HEK293 (cell line): ENCODE measurements around the gene CDCP1.

Experiments
- CTCF ChIA-PET: fragments of 350-600 bp; formaldehyde crosslinking; extraction: SDS; loops from one replicate; lab custom pipeline; 2021; ENCODE audit warnings: antibody characterized with exemption; lab: Yijun Ruan, JAX
- POLR2A ChIA-PET: fragments of 300-600 bp; formaldehyde crosslinking; extraction: SDS; loops from one replicate; lab custom pipeline; 2020; ENCODE audit warnings: antibody characterized with exemption, inconsistent platforms; lab: Yijun Ruan, JAX
- H3K27ac ChIP-seq: fragments of 200-500 bp; sonication (Bioruptor generic); 2 replicates; pipeline ENCODE4 v1.5.1; 2014; ENCODE audit warnings: low read depth, low read length, control low read depth, inconsistent platforms; ENCODE audit errors: extremely low read depth
- H3K36me3 ChIP-seq, 2 experiments: fragments of 200-500 bp in 1 of 2; sonication (Bioruptor generic) in 1 of 2; 1 replicate in 1 of 2; 2 replicates in 1 of 2; pipeline ENCODE4 v1.5.1; 2014 to 2017; ENCODE audit warnings: inconsistent platforms in 2 of 2, low read length in 2 of 2; ENCODE audit not compliant: control insufficient read depth in 2 of 2, insufficient read depth in 1 of 2
- H3K4me1 ChIP-seq: fragments of 200-500 bp; sonication (Bioruptor generic); 2 replicates; pipeline ENCODE4 v1.5.1; 2014; ENCODE audit warnings: mild to moderate bottlenecking, low read length, inconsistent platforms; ENCODE audit not compliant: control insufficient read depth, insufficient read depth
- H3K4me3 ChIP-seq: 2 replicates; pipeline ENCODE4 v1.5.1; 2011; ENCODE audit warnings: low read depth, mild to moderate bottlenecking, control low read depth, low read length, moderate library complexity
- H3K9me3 ChIP-seq: fragments of 200-500 bp; sonication (Bioruptor generic); 2 replicates; pipeline ENCODE4 v1.5.1; 2014; ENCODE audit warnings: low read depth, low read length, inconsistent platforms; ENCODE audit not compliant: control insufficient read depth, insufficient read depth
- HOXC10 ChIP-seq: sonication (generic); formaldehyde crosslinking; IDR thresholded peaks from 2 replicates; pipeline ENCODE4 v1.8.1; 2023; ENCODE audit warnings: mild to moderate bottlenecking, missing genetic modification reagents
- HOXD13 ChIP-seq: sonication (generic); formaldehyde crosslinking; IDR thresholded peaks from 2 replicates; pipeline ENCODE4 v1.8.0; 2022; ENCODE audit warnings: missing genetic modification reagents, borderline replicate concordance
- KLF8 ChIP-seq: fragments of 450-650 bp; formaldehyde crosslinking; IDR thresholded peaks from 2 replicates; pipeline ENCODE4 v1.5.1; 2016; ENCODE audit warnings: missing biosample characterization, missing genetic modification characterization
- MEIS1 ChIP-seq: sonication (generic); formaldehyde crosslinking; IDR thresholded peaks from 2 replicates; pipeline ENCODE4 v1.8.1; 2022; ENCODE audit warnings: missing genetic modification reagents, mild to moderate bottlenecking, borderline replicate concordance
- SETDB1 ChIP-seq: IDR thresholded peaks from one replicate; pipeline ENCODE4 v1.6.1; 2017; ENCODE audit warnings: mild to moderate bottlenecking, low read length, moderate library complexity, mixed read lengths; ENCODE audit not compliant: insufficient read length
- WT1 ChIP-seq: fragments of 450-650 bp; formaldehyde crosslinking; IDR thresholded peaks from 2 replicates; pipeline ENCODE4 v1.5.1; 2016; ENCODE audit warnings: missing biosample characterization, missing genetic modification characterization
- ZNF133 ChIP-seq: fragments of 450-650 bp; formaldehyde crosslinking; IDR thresholded peaks from 2 replicates; pipeline ENCODE4 v1.5.1; 2016; ENCODE audit warnings: missing biosample characterization, missing genetic modification characterization
- ZNF202 ChIP-seq: fragments of 450-650 bp; formaldehyde crosslinking; IDR thresholded peaks from 2 replicates; pipeline ENCODE4 v1.5.1; 2016; ENCODE audit warnings: missing biosample characterization, missing genetic modification characterization, borderline replicate concordance
- ZNF211 ChIP-seq: fragments of 450-650 bp; formaldehyde crosslinking; IDR thresholded peaks from 2 replicates; pipeline ENCODE4 v1.5.1; 2016; ENCODE audit warnings: low read depth, missing biosample characterization, missing genetic modification characterization
- ZNF221 ChIP-seq: fragments of 450-650 bp; formaldehyde crosslinking; IDR thresholded peaks from 2 replicates; pipeline ENCODE4 v1.5.1; 2017; ENCODE audit warnings: missing biosample characterization, missing genetic modification characterization, borderline replicate concordance
- ZNF223 ChIP-seq: fragments of 450-650 bp; formaldehyde crosslinking; IDR thresholded peaks from 2 replicates; pipeline ENCODE4 v1.5.1; 2016; ENCODE audit warnings: missing biosample characterization, missing genetic modification characterization
- ZNF24 ChIP-seq: fragments of 450-650 bp; formaldehyde crosslinking; IDR thresholded peaks from 2 replicates; pipeline ENCODE4 v1.5.1; 2016; ENCODE audit warnings: missing biosample characterization, missing genetic modification characterization
- ZNF292 ChIP-seq: fragments of 450-650 bp; formaldehyde crosslinking; IDR thresholded peaks from 2 replicates; pipeline ENCODE4 v1.5.1; 2016; ENCODE audit warnings: low read depth, missing biosample characterization, missing genetic modification characterization, borderline replicate concordance
- ZNF335 ChIP-seq: fragments of 450-650 bp; formaldehyde crosslinking; conservative IDR thresholded peaks from 2 replicates; pipeline ENCODE4 v1.5.1; 2016; ENCODE audit warnings: missing biosample characterization, missing genetic modification characterization
- ZNF423 ChIP-seq: fragments of 450-650 bp; formaldehyde crosslinking; IDR thresholded peaks from 2 replicates; pipeline ENCODE4 v1.5.1; 2016; ENCODE audit warnings: missing biosample characterization, missing genetic modification characterization
- ZNF585B ChIP-seq: fragments of 450-650 bp; formaldehyde crosslinking; IDR thresholded peaks from 2 replicates; pipeline ENCODE4 v1.5.1; 2016; ENCODE audit warnings: missing biosample characterization, missing genetic modification characterization
- ZNF654 ChIP-seq: fragments of 450-650 bp; formaldehyde crosslinking; IDR thresholded peaks from 2 replicates; pipeline ENCODE4 v1.5.1; 2016; ENCODE audit warnings: low read depth, missing biosample characterization, missing genetic modification characterization
- ZNF664 ChIP-seq: fragments of 450-650 bp; formaldehyde crosslinking; IDR thresholded peaks from 2 replicates; pipeline ENCODE4 v1.5.1; 2016; ENCODE audit warnings: missing biosample characterization, missing genetic modification characterization
- ZNF670 ChIP-seq: fragments of 450-650 bp; formaldehyde crosslinking; IDR thresholded peaks from 2 replicates; pipeline ENCODE4 v1.5.1; 2016; ENCODE audit warnings: missing biosample characterization, missing genetic modification characterization, low read depth
- TF ChIP-seq, protein P1 (sequence below): fragments of 450-650 bp; formaldehyde crosslinking; IDR thresholded peaks from 2 replicates; pipeline ENCODE4 v1.5.1; 2016; ENCODE audit warnings: missing biosample characterization, missing genetic modification characterization, low read depth
- TF ChIP-seq, protein P2 (sequence below): IDR thresholded peaks from 2 replicates; pipeline ENCODE4 v1.6.1; 2011; ENCODE audit warnings: mild to moderate bottlenecking, low read depth, low read length, borderline replicate concordance
- TF ChIP-seq, protein P3 (sequence below): fragments of 450-650 bp; formaldehyde crosslinking; IDR thresholded peaks from 2 replicates; pipeline ENCODE4 v1.5.1; 2016; ENCODE audit warnings: missing biosample characterization, missing genetic modification characterization
- TF ChIP-seq, protein P4 (sequence below): fragments of 450-650 bp; formaldehyde crosslinking; IDR thresholded peaks from 2 replicates; pipeline ENCODE4 v1.5.1; 2016; ENCODE audit warnings: missing biosample characterization, missing genetic modification characterization
- TF ChIP-seq, protein P5 (sequence below): fragments of 450-650 bp; formaldehyde crosslinking; IDR thresholded peaks from 2 replicates; pipeline ENCODE4 v1.5.1; 2016; ENCODE audit warnings: missing biosample characterization, missing genetic modification characterization

CDCP1 gene

DNA sequence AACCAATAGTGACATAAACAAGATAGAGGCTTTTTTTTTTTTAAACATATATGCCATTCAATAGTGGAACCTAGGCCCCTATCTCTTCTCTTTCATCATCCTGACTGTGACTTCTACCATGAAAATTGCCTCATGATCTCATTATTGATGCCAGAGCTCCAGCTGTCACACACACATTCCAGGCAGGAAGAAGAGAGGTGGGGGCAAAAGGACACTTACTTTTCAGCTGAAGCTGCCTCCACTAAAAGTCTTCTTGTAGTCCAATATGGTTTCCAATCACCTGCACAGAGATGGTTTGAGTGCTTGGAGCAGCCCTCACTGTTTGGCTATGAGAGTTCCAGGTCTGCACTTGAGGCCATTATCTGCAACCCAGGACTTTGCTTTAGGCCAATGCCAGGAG, 75.1 kb downstream of the CDCP1 start:
- no peak overlapping the region for H3K4me3 ChIP-seq
- TF ChIP-seq, protein P1, sequence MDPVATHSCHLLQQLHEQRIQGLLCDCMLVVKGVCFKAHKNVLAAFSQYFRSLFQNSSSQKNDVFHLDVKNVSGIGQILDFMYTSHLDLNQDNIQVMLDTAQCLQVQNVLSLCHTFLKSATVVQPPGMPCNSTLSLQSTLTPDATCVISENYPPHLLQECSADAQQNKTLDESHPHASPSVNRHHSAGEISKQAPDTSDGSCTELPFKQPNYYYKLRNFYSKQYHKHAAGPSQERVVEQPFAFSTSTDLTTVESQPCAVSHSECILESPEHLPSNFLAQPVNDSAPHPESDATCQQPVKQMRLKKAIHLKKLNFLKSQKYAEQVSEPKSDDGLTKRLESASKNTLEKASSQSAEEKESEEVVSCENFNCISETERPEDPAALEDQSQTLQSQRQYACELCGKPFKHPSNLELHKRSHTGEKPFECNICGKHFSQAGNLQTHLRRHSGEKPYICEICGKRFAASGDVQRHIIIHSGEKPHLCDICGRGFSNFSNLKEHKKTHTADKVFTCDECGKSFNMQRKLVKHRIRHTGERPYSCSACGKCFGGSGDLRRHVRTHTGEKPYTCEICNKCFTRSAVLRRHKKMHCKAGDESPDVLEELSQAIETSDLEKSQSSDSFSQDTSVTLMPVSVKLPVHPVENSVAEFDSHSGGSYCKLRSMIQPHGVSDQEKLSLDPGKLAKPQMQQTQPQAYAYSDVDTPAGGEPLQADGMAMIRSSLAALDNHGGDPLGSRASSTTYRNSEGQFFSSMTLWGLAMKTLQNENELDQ (tag by site-specific recombination): no peak
- TF ChIP-seq SETDB1: peak; percentile 57
- ChIA-PET POLR2A (interaction anchor here (1.2 kb wide), 1 partner anchor 29 kb away, joined by 4 read pairs; no protein-coding TSS in a partner anchor), CTCF (no interaction called here)
- H3K4me1 ChIP-seq: no peaks in the 10 kb centered on the region
- H3K36me3 ChIP-seq: no peaks in the 10 kb centered on the region
- no peak overlapping the region for H3K27ac ChIP-seq
- H3K9me3 ChIP-seq: no peaks in the 10 kb centered on the region

DNA sequence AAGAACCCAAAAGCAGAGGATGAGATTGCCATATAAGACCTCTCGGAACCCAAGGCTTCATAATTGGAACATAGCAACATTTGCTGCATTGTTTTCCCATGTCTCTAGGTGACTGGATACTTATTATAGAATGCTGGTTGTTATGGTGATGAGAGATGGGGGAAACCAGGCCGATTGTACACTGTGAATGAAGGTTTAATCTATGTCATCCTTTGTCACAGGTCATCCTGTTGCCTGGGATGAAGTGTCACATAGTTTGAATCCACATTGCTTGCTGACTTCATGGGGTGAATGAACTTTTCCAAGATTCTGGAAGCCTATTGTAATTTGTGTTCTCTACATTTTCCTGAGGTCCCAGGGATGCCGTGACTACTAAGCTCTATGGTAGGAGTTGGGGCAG, 78.2 kb downstream of the CDCP1 start:
- no peaks in the 10 kb centered on the region for H3K36me3 ChIP-seq
- H3K9me3 ChIP-seq: no peaks in the 10 kb centered on the region
- TF ChIP-seq ZNF335 (no peak), ZNF211 (no peak), ZNF202 (tag by site-specific recombination) (no peak), ZNF670 (tag by site-specific recombination) (no peak), ZNF24 (no peak), ZNF654 (no peak), HOXC10 (CRISPR knock-in tag) (no peak), ZNF423 (tag by site-specific recombination) (no peak), HOXD13 (no peak), ZNF133 (no peak), ZNF221 (tag by site-specific recombination) (no peak)
- TF ChIP-seq, protein P2, sequence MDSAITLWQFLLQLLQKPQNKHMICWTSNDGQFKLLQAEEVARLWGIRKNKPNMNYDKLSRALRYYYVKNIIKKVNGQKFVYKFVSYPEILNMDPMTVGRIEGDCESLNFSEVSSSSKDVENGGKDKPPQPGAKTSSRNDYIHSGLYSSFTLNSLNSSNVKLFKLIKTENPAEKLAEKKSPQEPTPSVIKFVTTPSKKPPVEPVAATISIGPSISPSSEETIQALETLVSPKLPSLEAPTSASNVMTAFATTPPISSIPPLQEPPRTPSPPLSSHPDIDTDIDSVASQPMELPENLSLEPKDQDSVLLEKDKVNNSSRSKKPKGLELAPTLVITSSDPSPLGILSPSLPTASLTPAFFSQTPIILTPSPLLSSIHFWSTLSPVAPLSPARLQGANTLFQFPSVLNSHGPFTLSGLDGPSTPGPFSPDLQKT: no peak
- TF ChIP-seq, protein P3, sequence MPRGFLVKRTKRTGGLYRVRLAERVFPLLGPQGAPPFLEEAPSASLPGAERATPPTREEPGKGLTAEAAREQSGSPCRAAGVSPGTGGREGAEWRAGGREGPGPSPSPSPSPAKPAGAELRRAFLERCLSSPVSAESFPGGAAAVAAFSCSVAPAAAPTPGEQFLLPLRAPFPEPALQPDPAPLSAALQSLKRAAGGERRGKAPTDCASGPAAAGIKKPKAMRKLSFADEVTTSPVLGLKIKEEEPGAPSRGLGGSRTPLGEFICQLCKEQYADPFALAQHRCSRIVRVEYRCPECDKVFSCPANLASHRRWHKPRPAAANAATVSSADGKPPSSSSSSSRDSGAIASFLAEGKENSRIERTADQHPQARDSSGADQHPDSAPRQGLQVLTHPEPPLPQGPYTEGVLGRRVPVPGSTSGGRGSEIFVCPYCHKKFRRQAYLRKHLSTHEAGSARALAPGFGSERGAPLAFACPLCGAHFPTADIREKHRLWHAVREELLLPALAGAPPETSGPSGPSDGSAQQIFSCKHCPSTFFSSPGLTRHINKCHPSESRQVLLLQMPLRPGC (tag by site-specific recombination): no peak
- TF ChIP-seq, protein P4, sequence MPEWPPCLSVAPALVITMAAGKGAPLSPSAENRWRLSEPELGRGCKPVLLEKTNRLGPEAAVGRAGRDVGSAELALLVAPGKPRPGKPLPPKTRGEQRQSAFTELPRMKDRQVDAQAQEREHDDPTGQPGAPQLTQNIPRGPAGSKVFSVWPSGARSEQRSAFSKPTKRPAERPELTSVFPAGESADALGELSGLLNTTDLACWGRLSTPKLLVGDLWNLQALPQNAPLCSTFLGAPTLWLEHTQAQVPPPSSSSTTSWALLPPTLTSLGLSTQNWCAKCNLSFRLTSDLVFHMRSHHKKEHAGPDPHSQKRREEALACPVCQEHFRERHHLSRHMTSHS (tag by site-specific recombination): no peak
- H3K27ac ChIP-seq: no peak overlapping the region
- ChIA-PET CTCF (no interaction called here), POLR2A (no interaction called here)
- no peak overlapping the region for H3K4me3 ChIP-seq
- H3K4me1 ChIP-seq: no peaks in the 10 kb centered on the region

DNA sequence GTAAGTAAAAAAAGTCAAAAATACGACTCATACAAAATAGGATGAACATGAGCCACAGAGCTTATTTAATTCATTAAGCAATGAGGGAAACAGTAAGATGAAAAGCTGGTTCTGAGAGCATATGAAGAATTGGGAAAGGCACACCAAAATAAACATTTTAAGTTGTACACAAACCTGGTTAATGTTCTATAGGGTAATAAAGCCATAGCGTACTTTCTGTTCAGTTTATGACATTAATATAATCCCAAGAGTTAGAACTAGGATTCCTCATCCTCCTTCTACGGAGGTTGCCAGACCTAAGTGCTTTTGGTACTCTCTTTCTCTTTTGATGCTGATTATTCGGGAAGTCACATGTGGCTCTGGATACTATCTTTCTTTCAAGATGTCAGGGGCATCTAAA, 78.7 kb downstream of the CDCP1 start:
- no peaks in the 10 kb centered on the region for H3K9me3 ChIP-seq
- CTCF ChIA-PET: no interaction called here
- POLR2A ChIA-PET: no interaction called here
- H3K27ac ChIP-seq: no peak overlapping the region
- no peak overlapping the region for H3K4me3 ChIP-seq
- no peaks in the 10 kb centered on the region for H3K4me1 ChIP-seq
- no peaks in the 10 kb centered on the region for H3K36me3 ChIP-seq
- TF ChIP-seq MEIS1 (CRISPR knock-in tag): no peak
- no peak for TF ChIP-seq ZNF223
- no peak for TF ChIP-seq KLF8
- no peak for TF ChIP-seq ZNF585B
- no peak for TF ChIP-seq WT1 (tag by site-specific recombination)
- TF ChIP-seq, protein P2: no peak
- TF ChIP-seq ZNF664 (tag by site-specific recombination): no peak
- TF ChIP-seq, protein P5, sequence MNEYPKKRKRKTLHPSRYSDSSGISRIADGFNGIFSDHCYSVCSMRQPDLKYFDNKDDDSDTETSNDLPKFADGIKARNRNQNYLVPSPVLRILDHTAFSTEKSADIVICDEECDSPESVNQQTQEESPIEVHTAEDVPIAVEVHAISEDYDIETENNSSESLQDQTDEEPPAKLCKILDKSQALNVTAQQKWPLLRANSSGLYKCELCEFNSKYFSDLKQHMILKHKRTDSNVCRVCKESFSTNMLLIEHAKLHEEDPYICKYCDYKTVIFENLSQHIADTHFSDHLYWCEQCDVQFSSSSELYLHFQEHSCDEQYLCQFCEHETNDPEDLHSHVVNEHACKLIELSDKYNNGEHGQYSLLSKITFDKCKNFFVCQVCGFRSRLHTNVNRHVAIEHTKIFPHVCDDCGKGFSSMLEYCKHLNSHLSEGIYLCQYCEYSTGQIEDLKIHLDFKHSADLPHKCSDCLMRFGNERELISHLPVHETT (tag by site-specific recombination): no peak
- TF ChIP-seq ZNF292 (tag by site-specific recombination): no peak
